Endometrium (tissue), 2 donors: ENCODE data around the gene CSMD2.

Experiments
- FAIRE-seq: peaks from 2 replicates; lab custom pipeline; 2012; peaks lifted over from hg19 to GRCh38; lab: Jason Lieb, UNC
- donor health status: control.
- donor health status: control.

CSMD2 gene

GRCh38 chr1:34155860-34156259 is 9.2 kb downstream of the CSMD2 start:
- FAIRE-seq, result no peak

- no peak for FAIRE-seq
Measured at GRCh38 chr1:34153246-34153645, 11.8 kb downstream of the CSMD2 start.

GRCh38 chr1:34149501-34149900 is 15.5 kb downstream of the CSMD2 start:
- no peak for FAIRE-seq

DNA sequence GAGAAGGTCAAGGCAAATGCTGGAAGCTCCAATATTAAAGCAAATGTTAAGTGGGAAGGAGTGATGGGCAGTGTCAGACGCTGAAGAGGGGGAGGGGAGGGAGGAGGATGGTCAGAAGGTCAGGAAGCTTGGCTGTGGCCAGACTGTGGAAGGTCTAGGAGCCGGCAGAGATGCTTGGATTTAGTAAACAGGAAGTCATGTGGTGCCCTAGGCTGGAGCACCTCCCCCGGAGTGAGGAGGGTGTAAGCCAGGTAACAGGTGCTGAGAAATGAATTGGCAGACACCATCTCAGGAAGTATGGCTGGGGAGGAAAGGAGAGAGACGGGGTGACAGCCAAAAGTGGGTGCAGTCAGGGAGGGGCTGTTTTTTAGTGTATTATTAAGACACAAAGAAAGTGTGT is 17.7 kb downstream of the CSMD2 start:
- no peak for FAIRE-seq

- no peak for FAIRE-seq
Measured at GRCh38 chr1:34144766-34145165, 20.3 kb downstream of the CSMD2 start.

DNA sequence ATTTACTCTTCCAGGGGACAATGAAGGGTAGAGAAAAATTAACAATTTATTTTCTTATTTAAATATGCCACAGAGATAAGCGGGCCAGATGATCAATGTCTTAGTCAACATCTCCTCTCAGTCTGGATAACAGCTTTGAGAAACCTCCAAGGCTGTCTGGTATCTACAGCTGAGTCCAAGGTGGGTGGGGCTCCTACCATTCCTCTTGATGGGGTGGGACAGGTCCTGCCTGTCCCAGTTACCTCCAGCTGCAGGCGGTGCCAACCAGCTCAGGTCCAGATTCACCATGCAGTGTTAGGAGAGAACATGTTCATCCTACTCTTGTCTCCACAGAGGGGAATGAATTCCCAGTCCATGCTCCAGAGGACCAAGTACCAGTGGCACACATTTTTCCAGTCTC is 21.1 kb downstream of the CSMD2 start:
- no peak for FAIRE-seq

DNA sequence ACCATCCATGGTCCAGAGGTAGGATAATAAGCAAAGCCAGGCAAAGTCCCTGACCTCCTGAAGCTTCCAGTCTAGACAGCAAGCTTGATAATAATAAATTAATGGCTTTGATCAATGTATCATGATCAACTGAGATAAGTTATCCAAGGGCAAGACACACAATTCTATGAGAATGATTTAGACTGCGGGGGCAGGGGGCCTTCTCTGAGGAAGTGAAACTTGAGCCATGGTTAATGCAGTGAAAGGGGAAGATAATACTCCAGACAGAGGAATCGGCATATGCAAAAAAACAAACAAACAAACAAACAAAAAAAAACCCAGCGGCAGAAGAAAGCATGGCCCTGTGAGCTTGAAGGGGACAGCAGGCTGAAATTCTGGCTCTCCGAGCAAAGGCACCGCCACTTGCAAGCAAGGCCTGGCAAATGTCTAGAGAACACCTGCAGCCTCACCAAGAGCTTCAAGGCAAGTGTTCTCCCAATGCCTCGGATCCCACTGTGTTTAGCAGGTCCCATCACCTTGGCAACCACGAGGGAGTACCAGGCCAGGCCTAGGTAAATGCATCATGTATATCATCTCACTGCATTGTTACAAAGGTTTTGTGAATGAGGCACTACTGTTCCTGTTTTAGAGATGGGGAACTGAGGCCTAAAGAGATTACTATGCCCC is 24.9 kb downstream of the CSMD2 start:
- FAIRE-seq, result no peak

DNA sequence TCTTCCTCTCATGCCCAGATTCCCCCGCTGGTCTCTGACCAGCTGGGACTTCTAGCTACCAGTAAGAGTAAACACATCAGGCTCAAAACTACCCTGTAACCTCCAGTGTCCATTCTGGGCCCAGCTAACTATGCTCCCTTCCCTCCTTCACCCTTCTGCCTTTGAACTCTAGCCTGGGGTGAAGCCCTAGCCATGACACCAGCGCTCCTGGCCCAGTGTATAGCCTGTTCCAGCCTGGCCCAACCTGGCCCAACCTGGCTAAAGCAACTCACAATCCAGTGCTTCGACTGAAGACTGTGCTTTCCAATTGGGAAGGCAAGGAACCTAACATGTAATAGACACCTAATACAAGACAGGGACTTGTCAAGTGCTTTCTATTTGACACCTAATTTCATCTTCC is 27.6 kb downstream of the CSMD2 start:
- FAIRE-seq, result no peak

DNA sequence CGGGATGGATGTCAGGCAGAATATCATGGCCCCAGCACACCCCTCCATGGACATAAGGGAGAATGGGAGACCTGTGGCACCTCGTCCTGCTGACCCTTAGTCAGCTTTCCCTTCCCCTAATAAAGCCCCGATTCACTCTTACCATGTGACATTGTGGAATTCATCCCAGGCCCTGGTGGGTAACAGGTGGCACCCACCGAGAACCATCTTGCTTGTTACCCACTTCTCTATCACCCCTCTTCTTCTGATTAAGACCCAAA is 32.9 kb downstream of the CSMD2 start:
- no peak for FAIRE-seq

DNA sequence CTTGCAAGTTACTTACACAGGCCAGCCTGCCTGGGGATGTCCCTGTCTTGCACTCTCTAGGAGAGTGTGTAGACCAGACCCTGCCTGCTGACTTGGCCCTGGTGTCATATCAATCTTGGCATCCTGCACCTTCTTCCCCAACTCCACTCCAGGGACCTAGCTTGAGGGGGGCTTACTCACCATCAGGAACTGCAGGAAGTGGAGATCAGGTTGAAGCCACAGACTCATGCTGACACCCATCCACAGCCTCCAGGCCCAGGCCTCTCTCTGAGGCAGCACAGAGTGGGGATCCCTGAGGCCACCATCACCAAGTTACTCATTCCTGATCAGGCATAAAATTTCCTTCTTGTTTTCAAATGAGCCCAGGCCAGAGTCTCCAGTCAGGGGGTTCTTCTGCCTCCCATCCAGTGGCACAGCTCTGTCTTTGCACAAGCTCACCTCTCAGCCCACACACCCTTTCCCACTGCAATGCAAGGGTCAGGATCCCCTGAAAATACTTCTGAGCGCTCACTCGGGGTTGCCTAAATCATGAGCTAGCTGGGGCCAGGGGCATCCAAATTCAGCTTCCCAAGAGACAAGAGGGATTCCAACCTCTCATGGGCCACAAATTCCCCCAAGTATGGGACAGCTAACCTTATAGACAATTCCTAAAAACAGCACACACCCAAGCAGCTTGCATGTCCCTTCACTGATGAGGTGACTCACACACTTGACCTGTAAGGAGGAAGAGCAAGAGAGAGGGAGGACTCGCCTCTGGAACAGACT is 33.5 kb downstream of the CSMD2 start:
- no peak for FAIRE-seq

GRCh38 chr1:34130306-34130705 is 34.7 kb downstream of the CSMD2 start:
- FAIRE-seq, result no peak

GRCh38 chr1:34129630-34130029 is 35.4 kb downstream of the CSMD2 start:
- FAIRE-seq, result no peak

- no peak for FAIRE-seq
Measured at GRCh38 chr1:34128186-34128889, 36.7 kb downstream of the CSMD2 start.

GRCh38 chr1:34127006-34128000 is 37.7 kb downstream of the CSMD2 start:
- FAIRE-seq, result no peak

DNA sequence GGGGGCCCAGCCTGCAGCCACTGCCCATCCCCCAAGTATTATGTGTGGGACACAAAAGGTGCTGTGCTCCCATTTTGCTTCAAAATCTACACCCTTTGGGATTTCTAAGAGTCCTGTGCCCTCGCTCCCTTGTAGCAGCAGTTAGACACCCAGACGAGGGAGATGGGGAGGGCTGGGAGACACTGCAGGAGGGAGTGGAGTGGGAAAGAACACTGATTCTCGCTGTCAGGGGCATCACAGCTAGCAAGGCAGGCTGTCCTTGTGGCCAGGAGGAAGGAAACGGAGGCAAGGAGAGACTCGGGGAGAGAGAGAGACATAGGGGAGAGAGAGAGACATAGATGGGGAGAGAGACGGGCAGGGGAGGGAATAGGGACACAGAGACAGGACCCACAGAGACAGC is 38.5 kb downstream of the CSMD2 start:
- FAIRE-seq, result no peak

- no peak for FAIRE-seq
Measured at GRCh38 chr1:34125721-34126380, 39.2 kb downstream of the CSMD2 start.

GRCh38 chr1:34122080-34122932 is 42.7 kb downstream of the CSMD2 start:
- no peak for FAIRE-seq

GRCh38 chr1:34115233-34115632 is 49.8 kb downstream of the CSMD2 start:
- no peak for FAIRE-seq

- no peak for FAIRE-seq
Measured at GRCh38 chr1:34113887-34114286, 51.1 kb downstream of the CSMD2 start.

- no peak for FAIRE-seq
Measured at GRCh38 chr1:34113362-34113761, 51.7 kb downstream of the CSMD2 start.

- FAIRE-seq, result no peak
Measured at GRCh38 chr1:34108711-34109110, 56.3 kb downstream of the CSMD2 start.
